WTC11 (cell line): ENCODE results near the gene TBC1D1. TPM values are rescaled to one million over a fixed set of nuclear protein-coding genes. Genes with fewer than 3 reads are reported as not detected.

Experiments used
- ATAC-seq: fragments of 200-7000 bp; cut with Tn5 transposase; 2 replicates; pipeline ENCODE4 v1.10.0; 2021; ENCODE audit warnings: mild to moderate bottlenecking, moderate library complexity
- CTCF ChIA-PET: fragments of 300-600 bp; sonication (Branson Sonifier 250); formaldehyde crosslinking; loops from one replicate; lab custom pipeline; 2021; ENCODE audit warnings: antibody characterized with exemption; lab: Charles Lee
- POLR2A ChIA-PET: fragments of 350-600 bp; sonication (Branson Sonifier 250); formaldehyde crosslinking; loops from one replicate; lab custom pipeline; 2021; ENCODE audit warnings: antibody characterized with exemption; lab: Charles Lee
- DNase-seq: peaks from one replicate; pipeline ENCODE4 v3.0.0; 2021; ENCODE audit warnings: low spot score
- H3K27ac Mint-ChIP-seq: 2 replicates; pipeline ENCODE4 v1.8.0; 2021; ENCODE audit warnings: mixed read lengths
- H3K27me3 Mint-ChIP-seq: 2 replicates; pipeline ENCODE4 v1.8.0; 2021; ENCODE audit warnings: low read depth, mild to moderate bottlenecking, moderate library complexity, mixed read lengths
- H3K36me3 Mint-ChIP-seq: 2 replicates; pipeline ENCODE4 v1.8.0; 2021; ENCODE audit warnings: mixed read lengths
- H3K4me1 Mint-ChIP-seq: 2 replicates; pipeline ENCODE4 v1.8.0; 2022; ENCODE audit warnings: mixed read lengths
- H3K4me3 Mint-ChIP-seq: 2 replicates; pipeline ENCODE4 v1.8.0; 2021; ENCODE audit warnings: mild to moderate bottlenecking, moderate library complexity, mixed read lengths
- H3K9me3 Mint-ChIP-seq: 2 replicates; pipeline ENCODE4 v1.8.0; 2021; ENCODE audit warnings: mixed read lengths
- ELF4 ChIP-seq: sonication (generic); formaldehyde crosslinking; IDR thresholded peaks from 2 replicates; pipeline ENCODE4 v1.8.1; 2022; ENCODE audit warnings: low read depth, mild to moderate bottlenecking, moderate library complexity, missing genetic modification reagents
- GABPB1 ChIP-seq: sonication (generic); formaldehyde crosslinking; IDR thresholded peaks from 2 replicates; pipeline ENCODE4 v1.8.1; 2023; ENCODE audit warnings: mild to moderate bottlenecking, missing genetic modification reagents
- MXD4 ChIP-seq: fragments of 250-450 bp; sonication (Bioruptor Pico); IDR thresholded peaks from 2 replicates; pipeline ENCODE4 v1.8.0; 2021; ENCODE audit warnings: mild to moderate bottlenecking, moderate library complexity, borderline replicate concordance
- NFE2L1 ChIP-seq: sonication (generic); formaldehyde crosslinking; IDR thresholded peaks from 2 replicates; pipeline ENCODE4 v1.8.1; 2023; ENCODE audit warnings: missing genetic modification reagents
- OVOL2 ChIP-seq: fragments of 250-450 bp; sonication (Bioruptor Pico); IDR thresholded peaks from 2 replicates; pipeline ENCODE4 v1.9.0; 2021; ENCODE audit warnings: mild to moderate bottlenecking, borderline replicate concordance
- RORB ChIP-seq: fragments of 250-450 bp; sonication (Bioruptor Pico); IDR thresholded peaks from 2 replicates; pipeline ENCODE4 v1.9.0; 2021; ENCODE audit warnings: mild to moderate bottlenecking
- SMAD3 ChIP-seq: sonication (generic); formaldehyde crosslinking; IDR thresholded peaks from 2 replicates; pipeline ENCODE4 v1.8.0; 2022; ENCODE audit warnings: missing genetic modification reagents, mild to moderate bottlenecking, borderline replicate concordance
- SOX15 ChIP-seq: fragments of 250-450 bp; sonication (Bioruptor Pico); IDR thresholded peaks from 2 replicates; pipeline ENCODE4 v1.9.0; 2021; ENCODE audit warnings: mild to moderate bottlenecking
- TEAD1 ChIP-seq: sonication (generic); formaldehyde crosslinking; IDR thresholded peaks from 2 replicates; pipeline ENCODE4 v1.8.0; 2022; ENCODE audit warnings: mild to moderate bottlenecking, missing genetic modification reagents
- TP53 ChIP-seq: sonication (generic); formaldehyde crosslinking; IDR thresholded peaks from 2 replicates; pipeline ENCODE4 v1.8.1; 2023; ENCODE audit warnings: mild to moderate bottlenecking, missing genetic modification reagents
- ZBTB21 ChIP-seq: sonication (generic); formaldehyde crosslinking; IDR thresholded peaks from 2 replicates; pipeline ENCODE4 v1.8.1; 2023; ENCODE audit warnings: mild to moderate bottlenecking, missing genetic modification reagents, borderline replicate concordance
- ZNF219 ChIP-seq: sonication (generic); formaldehyde crosslinking; IDR thresholded peaks from 2 replicates; pipeline ENCODE4 v1.8.0; 2023; ENCODE audit warnings: missing genetic modification reagents, mild to moderate bottlenecking, borderline replicate concordance
- ZNF317 ChIP-seq: sonication (generic); formaldehyde crosslinking; IDR thresholded peaks from 2 replicates; pipeline ENCODE4 v1.8.1; 2023; ENCODE audit warnings: low read depth, mild to moderate bottlenecking, moderate library complexity, missing genetic modification reagents, borderline replicate concordance
- ZNF423 ChIP-seq: fragments of 250-450 bp; sonication (Bioruptor Pico); IDR thresholded peaks from 2 replicates; pipeline ENCODE4 v2.1.2; 2022; ENCODE audit warnings: mild to moderate bottlenecking, moderate library complexity
- total RNA-seq: library from RNA; stranded (reverse); gene quantifications from 3 replicates; pipeline ENCODE4 v1.2.3, GENCODE V29; 2021
- TF ChIP-seq, protein P1 (sequence below): sonication (generic); formaldehyde crosslinking; IDR thresholded peaks from 2 replicates; pipeline ENCODE4 v1.8.1; 2022; ENCODE audit warnings: low read depth, missing genetic modification reagents, borderline replicate concordance
- TF ChIP-seq, protein P2 (sequence below): sonication (generic); formaldehyde crosslinking; IDR thresholded peaks from 2 replicates; pipeline ENCODE4 v1.8.0; 2023; ENCODE audit warnings: mild to moderate bottlenecking, missing genetic modification reagents
- TF ChIP-seq, protein P3 (sequence below): sonication (generic); formaldehyde crosslinking; IDR thresholded peaks from 2 replicates; pipeline ENCODE4 v1.8.1; 2023; ENCODE audit warnings: mild to moderate bottlenecking, missing genetic modification reagents
- TF ChIP-seq, protein P4 (sequence below): fragments of 250-450 bp; sonication (Bioruptor Pico); IDR thresholded peaks from 2 replicates; pipeline ENCODE4 v1.9.0; 2021; ENCODE audit warnings: mild to moderate bottlenecking
- TF ChIP-seq, protein P5 (sequence below): sonication (generic); formaldehyde crosslinking; IDR thresholded peaks from 2 replicates; pipeline ENCODE4 v1.8.1; 2022; ENCODE audit warnings: mild to moderate bottlenecking, missing genetic modification reagents, moderate library complexity, borderline replicate concordance
- TF ChIP-seq, protein P6 (sequence below): sonication (generic); formaldehyde crosslinking; IDR thresholded peaks from 2 replicates; pipeline ENCODE4 v1.8.0; 2023; ENCODE audit warnings: missing genetic modification reagents, mild to moderate bottlenecking, borderline replicate concordance

TBC1D1 gene
- total RNA-seq, 1 experiment from 2014 or later: 134 TPM

DNA sequence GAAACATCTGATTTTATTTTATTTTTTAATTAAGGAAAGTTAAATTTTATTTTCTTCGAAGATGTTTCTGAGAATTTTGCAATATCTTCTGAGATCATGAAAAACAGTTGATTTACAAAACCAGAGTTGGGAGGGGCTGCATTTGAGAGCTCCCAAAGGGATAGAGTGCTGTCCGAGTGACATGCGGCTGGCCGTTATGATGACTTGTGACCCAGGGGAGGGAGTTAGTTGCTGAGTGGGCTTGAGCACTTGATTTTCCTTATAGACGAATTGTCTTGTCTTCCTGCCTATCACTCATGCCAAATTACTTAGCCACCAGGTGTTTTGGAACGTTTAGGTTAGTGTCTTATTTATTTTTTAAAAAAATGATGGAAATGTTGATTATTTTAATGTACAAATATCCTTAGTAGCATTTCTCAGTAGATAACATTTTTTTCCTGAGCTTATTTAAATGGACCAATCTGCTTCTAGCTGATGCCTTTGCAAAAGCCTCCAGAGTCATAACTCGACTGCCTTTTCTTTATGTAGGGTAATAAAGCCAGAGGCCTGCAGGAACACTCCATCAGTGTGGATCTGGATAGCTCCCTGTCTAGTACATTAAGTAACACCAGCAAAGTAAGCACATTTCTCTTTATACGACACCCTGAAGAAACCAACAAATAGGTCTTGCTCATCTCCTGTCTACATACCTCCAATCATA lies 154.6 kb downstream of the TBC1D1 start (continued):
- TF ChIP-seq, protein P1, sequence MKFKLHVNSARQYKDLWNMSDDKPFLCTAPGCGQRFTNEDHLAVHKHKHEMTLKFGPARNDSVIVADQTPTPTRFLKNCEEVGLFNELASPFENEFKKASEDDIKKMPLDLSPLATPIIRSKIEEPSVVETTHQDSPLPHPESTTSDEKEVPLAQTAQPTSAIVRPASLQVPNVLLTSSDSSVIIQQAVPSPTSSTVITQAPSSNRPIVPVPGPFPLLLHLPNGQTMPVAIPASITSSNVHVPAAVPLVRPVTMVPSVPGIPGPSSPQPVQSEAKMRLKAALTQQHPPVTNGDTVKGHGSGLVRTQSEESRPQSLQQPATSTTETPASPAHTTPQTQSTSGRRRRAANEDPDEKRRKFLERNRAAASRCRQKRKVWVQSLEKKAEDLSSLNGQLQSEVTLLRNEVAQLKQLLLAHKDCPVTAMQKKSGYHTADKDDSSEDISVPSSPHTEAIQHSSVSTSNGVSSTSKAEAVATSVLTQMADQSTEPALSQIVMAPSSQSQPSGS (CRISPR knock-in tag): no peak

DNA sequence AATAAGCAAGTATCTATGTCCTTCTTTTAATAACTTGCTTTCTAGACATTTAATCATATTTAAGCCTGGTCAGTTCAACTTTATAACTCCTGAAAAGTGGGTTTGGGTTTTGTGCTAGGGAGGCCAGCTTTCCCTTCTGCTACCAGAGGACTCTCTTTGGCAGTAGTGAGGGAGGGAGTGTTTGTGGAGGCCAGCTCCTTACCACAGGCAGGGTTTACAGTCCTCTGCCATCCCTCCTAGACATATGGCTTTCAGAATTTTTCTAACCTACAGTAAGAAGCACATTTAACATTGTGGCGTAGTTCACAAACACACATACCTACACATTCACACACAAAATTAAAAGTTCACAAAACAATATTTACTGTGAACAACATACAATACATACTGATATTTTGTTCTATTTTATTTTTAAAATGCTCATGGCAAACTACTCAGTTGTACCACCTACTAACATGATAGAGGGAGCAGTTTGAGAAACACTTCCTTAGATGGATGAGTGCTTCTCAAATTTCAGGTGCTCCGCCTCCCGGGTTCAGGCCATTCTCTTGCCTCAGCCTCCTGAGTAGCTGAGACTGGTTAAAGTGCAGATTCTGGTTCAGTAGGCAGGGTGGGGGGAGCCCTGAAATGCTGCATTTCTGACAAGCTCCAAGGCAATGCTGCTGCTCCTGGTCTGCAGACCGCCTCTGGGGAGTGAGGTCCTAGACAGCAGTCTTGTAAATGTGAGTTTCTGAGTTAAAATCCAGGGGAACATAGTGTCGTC lies 156.0 kb downstream of the TBC1D1 start:
- peak overlapping the region; percentile 77 for H3K27ac Mint-ChIP-seq

DNA sequence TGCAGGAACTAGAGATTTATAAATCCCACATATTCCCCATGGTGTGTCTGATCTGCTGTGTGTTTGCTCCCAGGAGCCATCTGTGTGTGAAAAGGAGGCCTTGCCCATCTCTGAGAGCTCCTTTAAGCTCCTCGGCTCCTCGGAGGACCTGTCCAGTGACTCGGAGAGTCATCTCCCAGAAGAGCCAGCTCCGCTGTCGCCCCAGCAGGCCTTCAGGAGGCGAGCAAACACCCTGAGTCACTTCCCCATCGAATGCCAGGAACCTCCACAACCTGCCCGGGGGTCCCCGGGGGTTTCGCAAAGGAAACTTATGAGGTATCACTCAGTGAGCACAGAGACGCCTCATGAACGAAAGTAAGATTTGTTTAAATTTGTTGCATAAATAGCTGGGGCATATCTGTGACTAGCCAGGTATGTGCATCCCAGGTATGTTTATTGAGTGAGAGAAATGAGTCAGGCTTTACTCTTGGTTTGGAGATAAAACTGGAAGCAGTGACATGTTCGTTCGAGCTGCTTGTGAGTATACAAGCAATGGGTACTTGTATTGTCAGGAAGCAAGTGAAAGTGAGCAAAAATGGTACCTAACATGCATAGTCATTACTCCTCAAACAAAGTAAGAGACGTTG lies 158.8 kb downstream of the TBC1D1 start:
- Mint-ChIP-seq H3K9me3 (no peaks in the 10 kb centered on the region), H3K4me3 (no peak overlapping the region), H3K36me3 (peaks cover 36% of the 10 kb centered on the region), H3K4me1 (peaks cover 12% of the 10 kb centered on the region), H3K27me3 (no peaks in the 10 kb centered on the region), H3K27ac (peak overlapping the region; percentile 36; the same call in 1 of the 2 replicates)
- POLR2A ChIA-PET: no interaction called here
- no peak for DNase-seq
- CTCF ChIA-PET: no interaction called here
- no peak for ATAC-seq
- TF ChIP-seq ZNF317 (CRISPR knock-in tag): no peak
- TF ChIP-seq, protein P2, sequence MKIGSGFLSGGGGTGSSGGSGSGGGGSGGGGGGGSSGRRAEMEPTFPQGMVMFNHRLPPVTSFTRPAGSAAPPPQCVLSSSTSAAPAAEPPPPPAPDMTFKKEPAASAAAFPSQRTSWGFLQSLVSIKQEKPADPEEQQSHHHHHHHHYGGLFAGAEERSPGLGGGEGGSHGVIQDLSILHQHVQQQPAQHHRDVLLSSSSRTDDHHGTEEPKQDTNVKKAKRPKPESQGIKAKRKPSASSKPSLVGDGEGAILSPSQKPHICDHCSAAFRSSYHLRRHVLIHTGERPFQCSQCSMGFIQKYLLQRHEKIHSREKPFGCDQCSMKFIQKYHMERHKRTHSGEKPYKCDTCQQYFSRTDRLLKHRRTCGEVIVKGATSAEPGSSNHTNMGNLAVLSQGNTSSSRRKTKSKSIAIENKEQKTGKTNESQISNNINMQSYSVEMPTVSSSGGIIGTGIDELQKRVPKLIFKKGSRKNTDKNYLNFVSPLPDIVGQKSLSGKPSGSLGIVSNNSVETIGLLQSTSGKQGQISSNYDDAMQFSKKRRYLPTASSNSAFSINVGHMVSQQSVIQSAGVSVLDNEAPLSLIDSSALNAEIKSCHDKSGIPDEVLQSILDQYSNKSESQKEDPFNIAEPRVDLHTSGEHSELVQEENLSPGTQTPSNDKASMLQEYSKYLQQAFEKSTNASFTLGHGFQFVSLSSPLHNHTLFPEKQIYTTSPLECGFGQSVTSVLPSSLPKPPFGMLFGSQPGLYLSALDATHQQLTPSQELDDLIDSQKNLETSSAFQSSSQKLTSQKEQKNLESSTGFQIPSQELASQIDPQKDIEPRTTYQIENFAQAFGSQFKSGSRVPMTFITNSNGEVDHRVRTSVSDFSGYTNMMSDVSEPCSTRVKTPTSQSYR (CRISPR knock-in tag): no peak
- TF ChIP-seq, protein P3, sequence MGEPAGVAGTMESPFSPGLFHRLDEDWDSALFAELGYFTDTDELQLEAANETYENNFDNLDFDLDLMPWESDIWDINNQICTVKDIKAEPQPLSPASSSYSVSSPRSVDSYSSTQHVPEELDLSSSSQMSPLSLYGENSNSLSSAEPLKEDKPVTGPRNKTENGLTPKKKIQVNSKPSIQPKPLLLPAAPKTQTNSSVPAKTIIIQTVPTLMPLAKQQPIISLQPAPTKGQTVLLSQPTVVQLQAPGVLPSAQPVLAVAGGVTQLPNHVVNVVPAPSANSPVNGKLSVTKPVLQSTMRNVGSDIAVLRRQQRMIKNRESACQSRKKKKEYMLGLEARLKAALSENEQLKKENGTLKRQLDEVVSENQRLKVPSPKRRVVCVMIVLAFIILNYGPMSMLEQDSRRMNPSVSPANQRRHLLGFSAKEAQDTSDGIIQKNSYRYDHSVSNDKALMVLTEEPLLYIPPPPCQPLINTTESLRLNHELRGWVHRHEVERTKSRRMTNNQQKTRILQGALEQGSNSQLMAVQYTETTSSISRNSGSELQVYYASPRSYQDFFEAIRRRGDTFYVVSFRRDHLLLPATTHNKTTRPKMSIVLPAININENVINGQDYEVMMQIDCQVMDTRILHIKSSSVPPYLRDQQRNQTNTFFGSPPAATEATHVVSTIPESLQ (CRISPR knock-in tag): no peak
- TF ChIP-seq TP53 (CRISPR knock-in tag): no peak
- TF ChIP-seq, protein P4, sequence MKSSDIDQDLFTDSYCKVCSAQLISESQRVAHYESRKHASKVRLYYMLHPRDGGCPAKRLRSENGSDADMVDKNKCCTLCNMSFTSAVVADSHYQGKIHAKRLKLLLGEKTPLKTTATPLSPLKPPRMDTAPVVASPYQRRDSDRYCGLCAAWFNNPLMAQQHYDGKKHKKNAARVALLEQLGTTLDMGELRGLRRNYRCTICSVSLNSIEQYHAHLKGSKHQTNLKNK (CRISPR knock-in tag): no peak
- no peak for TF ChIP-seq SOX15 (CRISPR knock-in tag)
- no peak for TF ChIP-seq SMAD3
- no peak for TF ChIP-seq ZBTB21 (CRISPR knock-in tag)
- TF ChIP-seq, protein P5, sequence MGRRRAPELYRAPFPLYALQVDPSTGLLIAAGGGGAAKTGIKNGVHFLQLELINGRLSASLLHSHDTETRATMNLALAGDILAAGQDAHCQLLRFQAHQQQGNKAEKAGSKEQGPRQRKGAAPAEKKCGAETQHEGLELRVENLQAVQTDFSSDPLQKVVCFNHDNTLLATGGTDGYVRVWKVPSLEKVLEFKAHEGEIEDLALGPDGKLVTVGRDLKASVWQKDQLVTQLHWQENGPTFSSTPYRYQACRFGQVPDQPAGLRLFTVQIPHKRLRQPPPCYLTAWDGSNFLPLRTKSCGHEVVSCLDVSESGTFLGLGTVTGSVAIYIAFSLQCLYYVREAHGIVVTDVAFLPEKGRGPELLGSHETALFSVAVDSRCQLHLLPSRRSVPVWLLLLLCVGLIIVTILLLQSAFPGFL: no peak
- TF ChIP-seq, protein P6, sequence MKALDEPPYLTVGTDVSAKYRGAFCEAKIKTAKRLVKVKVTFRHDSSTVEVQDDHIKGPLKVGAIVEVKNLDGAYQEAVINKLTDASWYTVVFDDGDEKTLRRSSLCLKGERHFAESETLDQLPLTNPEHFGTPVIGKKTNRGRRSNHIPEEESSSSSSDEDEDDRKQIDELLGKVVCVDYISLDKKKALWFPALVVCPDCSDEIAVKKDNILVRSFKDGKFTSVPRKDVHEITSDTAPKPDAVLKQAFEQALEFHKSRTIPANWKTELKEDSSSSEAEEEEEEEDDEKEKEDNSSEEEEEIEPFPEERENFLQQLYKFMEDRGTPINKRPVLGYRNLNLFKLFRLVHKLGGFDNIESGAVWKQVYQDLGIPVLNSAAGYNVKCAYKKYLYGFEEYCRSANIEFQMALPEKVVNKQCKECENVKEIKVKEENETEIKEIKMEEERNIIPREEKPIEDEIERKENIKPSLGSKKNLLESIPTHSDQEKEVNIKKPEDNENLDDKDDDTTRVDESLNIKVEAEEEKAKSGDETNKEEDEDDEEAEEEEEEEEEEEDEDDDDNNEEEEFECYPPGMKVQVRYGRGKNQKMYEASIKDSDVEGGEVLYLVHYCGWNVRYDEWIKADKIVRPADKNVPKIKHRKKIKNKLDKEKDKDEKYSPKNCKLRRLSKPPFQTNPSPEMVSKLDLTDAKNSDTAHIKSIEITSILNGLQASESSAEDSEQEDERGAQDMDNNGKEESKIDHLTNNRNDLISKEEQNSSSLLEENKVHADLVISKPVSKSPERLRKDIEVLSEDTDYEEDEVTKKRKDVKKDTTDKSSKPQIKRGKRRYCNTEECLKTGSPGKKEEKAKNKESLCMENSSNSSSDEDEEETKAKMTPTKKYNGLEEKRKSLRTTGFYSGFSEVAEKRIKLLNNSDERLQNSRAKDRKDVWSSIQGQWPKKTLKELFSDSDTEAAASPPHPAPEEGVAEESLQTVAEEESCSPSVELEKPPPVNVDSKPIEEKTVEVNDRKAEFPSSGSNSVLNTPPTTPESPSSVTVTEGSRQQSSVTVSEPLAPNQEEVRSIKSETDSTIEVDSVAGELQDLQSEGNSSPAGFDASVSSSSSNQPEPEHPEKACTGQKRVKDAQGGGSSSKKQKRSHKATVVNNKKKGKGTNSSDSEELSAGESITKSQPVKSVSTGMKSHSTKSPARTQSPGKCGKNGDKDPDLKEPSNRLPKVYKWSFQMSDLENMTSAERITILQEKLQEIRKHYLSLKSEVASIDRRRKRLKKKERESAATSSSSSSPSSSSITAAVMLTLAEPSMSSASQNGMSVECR (CRISPR knock-in tag): no peak
- no peak for TF ChIP-seq OVOL2 (CRISPR knock-in tag)
- no peak for TF ChIP-seq GABPB1
- TF ChIP-seq RORB: no peak
- TF ChIP-seq ZNF219 (CRISPR knock-in tag): no peak
- TF ChIP-seq ZNF423: no peak

More for the DNA sequence above, 156.0 kb downstream of the TBC1D1 start:
- POLR2A ChIA-PET: no interaction called here
- Mint-ChIP-seq H3K36me3 (peaks cover 35% of the 10 kb centered on the region), H3K9me3 (no peaks in the 10 kb centered on the region), H3K4me1 (peaks cover 12% of the 10 kb centered on the region), H3K27me3 (no peaks in the 10 kb centered on the region), H3K4me3 (no peak overlapping the region)
- TF ChIP-seq ELF4 (CRISPR knock-in tag) (no peak), NFE2L1 (no peak), MXD4 (CRISPR knock-in tag) (no peak), TEAD1 (CRISPR knock-in tag) (no peak)
- CTCF ChIA-PET: interaction anchor here (0.8 to 1.4 kb wide), 4 partner anchors 11 to 245 kb away, joined by 3 to 4 read pairs (median 4); no protein-coding TSS in a partner anchor
- peak; percentile 53 for DNase-seq
- ATAC-seq: peak; percentile 95
